Measurements from ENCODE around the gene AZI2. TPM values are rescaled to one million over a fixed set of nuclear protein-coding genes. Genes with fewer than 3 reads are reported as not detected.

Gene AZI2
- total and polyA plus RNA-seq, 4 donors, result 17.1 to 30.4 (median 22.2) TPM

GRCh38 chr3:28335246-28335645, 13.4 kb downstream of the AZI2 start:
- Histone ChIP-seq H3K4me3 (ENCODE audit: low read depth in 1 of 3, low read length in 3 of 3) (no peak overlapping the region), H3K4me1 (ENCODE audit: control insufficient read depth in 4 of 4, insufficient read depth in 4 of 4, low read length in 3 of 4) (no peaks in the 10 kb centered on the region), H3K9me3 (ENCODE audit: control insufficient read depth in 4 of 4, low read length in 3 of 4) (no peaks in the 10 kb centered on the region), H3K27ac (ENCODE audit: low read depth in 1 of 2, low read length in 2 of 2) (no peak overlapping the region), H3K27me3 (ENCODE audit: control insufficient read depth in 4 of 4, insufficient read depth in 4 of 4, low read length in 3 of 4) (no peaks in the 10 kb centered on the region), H3K36me3 (ENCODE audit: control insufficient read depth in 4 of 4, insufficient read depth in 3 of 4, low read depth in 1 of 4, low read length in 3 of 4) (peaks cover 3 to 18% (median 10%) of the 10 kb centered on the region in 4 donors), H3K9ac (ENCODE audit: low read depth in 1 of 2, low read length in 2 of 2) (no peak overlapping the region)
- TF ChIP-seq YY1 (IDR thresholded peaks at IDR 0.05), result no peak
- TF ChIP-seq NR2F2 (IDR thresholded peaks at IDR 0.05), result no peak
- no peak for TF ChIP-seq HNF4G (IDR thresholded peaks at IDR 0.05)
- TF ChIP-seq TAF1 (conservative IDR thresholded peaks at IDR 0.05), result no peak
- no peak for TF ChIP-seq EGR1 (IDR thresholded peaks at IDR 0.05; ENCODE audit: low read depth in 2 of 2)
- no peak for TF ChIP-seq FOXA2 (IDR thresholded peaks at IDR 0.05)
- TF ChIP-seq RAD21 (IDR thresholded peaks at IDR 0.05), result no peak
- no peak for TF ChIP-seq MAX (IDR thresholded peaks at IDR 0.05)
- no peak for TF ChIP-seq RXRA (IDR thresholded peaks at IDR 0.05)
- TF ChIP-seq FOXA1 (IDR thresholded peaks at IDR 0.05), result no peak
- TF ChIP-seq GABPA (IDR thresholded peaks at IDR 0.05 in 1 of 2, conservative IDR thresholded peaks at IDR 0.05 in 1 of 2), result no peak
- TF ChIP-seq JUND (IDR thresholded peaks at IDR 0.05), result no peak
- TF ChIP-seq ZBTB33 (IDR thresholded peaks at IDR 0.05), result no peak
- no peak for TF ChIP-seq REST (IDR thresholded peaks at IDR 0.05)
- TF ChIP-seq ATF3 (IDR thresholded peaks at IDR 0.05), result no peak
- no peak for TF ChIP-seq HNF4A (conservative IDR thresholded peaks at IDR 0.05)
- no peak for TF ChIP-seq CTCF (IDR thresholded peaks at IDR 0.05; ENCODE audit: low read depth, low read length, missing input control)
- no peak for TF ChIP-seq SP1 (IDR thresholded peaks at IDR 0.05)
- DNase-seq (ENCODE audit: low spot score), result no peak
- WGBS, result 62% methylated on average over 2 of the region's 2 CpGs
